ENCODE data around the gene HSF5.

DNA sequence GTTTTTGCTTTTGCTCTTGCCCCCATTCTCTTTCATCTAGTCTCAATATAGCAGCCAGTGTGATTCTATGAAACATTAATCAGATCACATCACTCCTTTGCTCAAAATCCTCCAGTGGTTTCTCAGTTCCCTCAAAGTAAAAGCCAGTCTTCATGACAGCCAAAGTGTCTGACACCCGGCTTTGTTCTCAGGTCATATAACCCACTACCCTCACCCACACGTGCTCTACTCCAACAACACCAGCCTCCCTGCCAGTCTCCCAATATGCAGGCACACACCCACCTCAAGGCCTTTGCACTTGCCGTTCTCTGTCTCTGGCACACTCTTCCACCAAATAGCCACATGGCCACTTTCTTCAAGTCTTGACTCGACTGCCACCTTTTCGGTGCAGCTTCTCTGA, 21.9 kb upstream of the HSF5 start:
- TF ChIP-seq POLR2A (IDR thresholded peaks at IDR 0.05) = no peak
- TF ChIP-seq, protein P1, sequence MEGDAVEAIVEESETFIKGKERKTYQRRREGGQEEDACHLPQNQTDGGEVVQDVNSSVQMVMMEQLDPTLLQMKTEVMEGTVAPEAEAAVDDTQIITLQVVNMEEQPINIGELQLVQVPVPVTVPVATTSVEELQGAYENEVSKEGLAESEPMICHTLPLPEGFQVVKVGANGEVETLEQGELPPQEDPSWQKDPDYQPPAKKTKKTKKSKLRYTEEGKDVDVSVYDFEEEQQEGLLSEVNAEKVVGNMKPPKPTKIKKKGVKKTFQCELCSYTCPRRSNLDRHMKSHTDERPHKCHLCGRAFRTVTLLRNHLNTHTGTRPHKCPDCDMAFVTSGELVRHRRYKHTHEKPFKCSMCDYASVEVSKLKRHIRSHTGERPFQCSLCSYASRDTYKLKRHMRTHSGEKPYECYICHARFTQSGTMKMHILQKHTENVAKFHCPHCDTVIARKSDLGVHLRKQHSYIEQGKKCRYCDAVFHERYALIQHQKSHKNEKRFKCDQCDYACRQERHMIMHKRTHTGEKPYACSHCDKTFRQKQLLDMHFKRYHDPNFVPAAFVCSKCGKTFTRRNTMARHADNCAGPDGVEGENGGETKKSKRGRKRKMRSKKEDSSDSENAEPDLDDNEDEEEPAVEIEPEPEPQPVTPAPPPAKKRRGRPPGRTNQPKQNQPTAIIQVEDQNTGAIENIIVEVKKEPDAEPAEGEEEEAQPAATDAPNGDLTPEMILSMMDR (IDR thresholded peaks at IDR 0.05) = no peak
- TF ChIP-seq POLR2AphosphoS5 (IDR thresholded peaks at IDR 0.05) = no peak

All from stomach (tissue), 4 donors.